RWPE2 (cell line): ENCODE measurements around the gene VPS29.
A peak's percentile ranks its signal among the peaks of the same experiment; 100 is the strongest.

Experiments
- ATAC-seq: fragments of 200-7000 bp; cut with Tn5 transposase; 3 replicates; pipeline ENCODE4 v1.9.1; 2021; ENCODE audit warnings: low read depth
- DNase-seq: peaks from one replicate; pipeline ENCODE4 v3.0.0-alpha.2; 2020; ENCODE audit warnings: low spot score
- H3K27ac ChIP-seq: fragments of 450-650 bp; 2 replicates; pipeline ENCODE4 v1.5.1; 2017; ENCODE audit warnings: mild to moderate bottlenecking; ENCODE audit not compliant: poor library complexity, severe bottlenecking
- H3K27me3 ChIP-seq: fragments of 250-450 bp; sonication (Bioruptor Pico); 2 replicates; pipeline ENCODE4 v1.5.1; 2021; ENCODE audit warnings: mild to moderate bottlenecking, moderate library complexity; ENCODE audit not compliant: insufficient read depth, poor library complexity, severe bottlenecking
- H3K36me3 ChIP-seq: fragments of 250-450 bp; sonication (Bioruptor Pico); 2 replicates; pipeline ENCODE4 v1.5.1; 2020; ENCODE audit warnings: low read depth, mild to moderate bottlenecking, moderate library complexity
- H3K4me1 ChIP-seq: fragments of 250-450 bp; sonication (Bioruptor Pico); 2 replicates; pipeline ENCODE4 v1.5.1; 2021; ENCODE audit warnings: mild to moderate bottlenecking, moderate library complexity; ENCODE audit not compliant: insufficient read depth, poor library complexity, severe bottlenecking
- H3K4me3 ChIP-seq: fragments of 250-450 bp; sonication (Bioruptor Pico); 2 replicates; pipeline ENCODE4 v1.5.1; 2021; ENCODE audit warnings: mild to moderate bottlenecking, moderate library complexity; ENCODE audit not compliant: severe bottlenecking
- H3K9me3 ChIP-seq: fragments of 250-450 bp; sonication (Bioruptor Pico); 2 replicates; pipeline ENCODE4 v1.5.1; 2021; ENCODE audit warnings: mild to moderate bottlenecking, moderate library complexity; ENCODE audit not compliant: severe bottlenecking
- CTCF ChIP-seq: fragments of 450-650 bp; IDR thresholded peaks from one replicate; pipeline ENCODE4 v1.5.1; 2017; ENCODE audit warnings: mild to moderate bottlenecking, moderate library complexity; ENCODE audit not compliant: poor library complexity, severe bottlenecking

The VPS29 gene

GRCh38 chr12:110534811-110535210 is 32.9 kb upstream of the VPS29 start:
- H3K4me3 ChIP-seq: no peak overlapping the region
- H3K9me3 ChIP-seq: no peaks in the 10 kb centered on the region
- no peak for TF ChIP-seq CTCF
- H3K4me1 ChIP-seq: peaks cover 59% of the 10 kb centered on the region
- H3K27ac ChIP-seq: no peak overlapping the region
- H3K27me3 ChIP-seq: no peaks in the 10 kb centered on the region
- H3K36me3 ChIP-seq: peaks cover 73% of the 10 kb centered on the region
- ATAC-seq (no peak), DNase-seq (no peak)

GRCh38 chr12:110533607-110534006 is 31.7 kb upstream of the VPS29 start:
- Histone ChIP-seq H3K36me3 (peaks cover 61% of the 10 kb centered on the region), H3K27ac (peak overlapping the region; percentile 42), H3K4me1 (peaks cover 47% of the 10 kb centered on the region), H3K27me3 (no peaks in the 10 kb centered on the region), H3K9me3 (no peaks in the 10 kb centered on the region), H3K4me3 (no peak overlapping the region)
- no peak for ATAC-seq
- no peak for DNase-seq
- TF ChIP-seq CTCF: no peak

- DNase-seq (no peak), ATAC-seq (no peak)
- Histone ChIP-seq H3K4me1 (peaks cover 38% of the 10 kb centered on the region), H3K9me3 (no peaks in the 10 kb centered on the region), H3K27ac (peak overlapping the region; percentile 42), H3K36me3 (peaks cover 53% of the 10 kb centered on the region), H3K27me3 (no peaks in the 10 kb centered on the region), H3K4me3 (no peak overlapping the region)
- no peak for TF ChIP-seq CTCF
Measured at GRCh38 chr12:110532644-110533043, 30.7 kb upstream of the VPS29 start.

- H3K4me3 ChIP-seq: no peak overlapping the region
- DNase-seq (no peak), ATAC-seq (peak; percentile 55)
- H3K27ac ChIP-seq: peak overlapping the region; percentile 42
- no peak for TF ChIP-seq CTCF
- H3K36me3 ChIP-seq: peaks cover 46% of the 10 kb centered on the region
- H3K9me3 ChIP-seq: no peaks in the 10 kb centered on the region
- H3K4me1 ChIP-seq: peaks cover 30% of the 10 kb centered on the region
- no peaks in the 10 kb centered on the region for H3K27me3 ChIP-seq
Measured at GRCh38 chr12:110531741-110532333, 29.9 kb upstream of the VPS29 start.

GRCh38 chr12:110530511-110530910 is 28.6 kb upstream of the VPS29 start:
- Histone ChIP-seq H3K27ac (no peak overlapping the region), H3K9me3 (no peaks in the 10 kb centered on the region), H3K27me3 (no peaks in the 10 kb centered on the region), H3K4me1 (peaks cover 25% of the 10 kb centered on the region), H3K36me3 (peaks cover 33% of the 10 kb centered on the region), H3K4me3 (no peak overlapping the region)
- no peak for TF ChIP-seq CTCF
- DNase-seq (no peak), ATAC-seq (no peak)
